Chondrocyte (in vitro differentiated cells): ENCODE measurements around the gene ITPR3. TPM values are rescaled to one million over a fixed set of nuclear protein-coding genes. Genes with fewer than 3 reads are reported as not detected.
A peak's percentile ranks its signal among the peaks of the same experiment; 100 is the strongest.

Experiments
- DNase-seq: peaks from one replicate; pipeline ENCODE4 v3.0.0; 2021; ENCODE audit warnings: mixed read lengths, low spot score
- H3K27ac Mint-ChIP-seq: one replicate; pipeline ENCODE4 v1.8.0; 2021; ENCODE audit warnings: mild to moderate bottlenecking, moderate library complexity, mixed read lengths; ENCODE audit not compliant: unreplicated experiment
- H3K27me3 Mint-ChIP-seq: 2 replicates; pipeline ENCODE4 v1.8.0; 2021; ENCODE audit warnings: low read depth, mixed read lengths
- H3K36me3 Mint-ChIP-seq: 2 replicates; pipeline ENCODE4 v1.8.0; 2021; ENCODE audit warnings: low read depth, mixed read lengths
- H3K4me1 Mint-ChIP-seq: 2 replicates; pipeline ENCODE4 v1.8.0; 2021; ENCODE audit warnings: low read depth, mild to moderate bottlenecking, mixed read lengths
- H3K4me3 Mint-ChIP-seq: one replicate; pipeline ENCODE4 v1.8.0; 2021; ENCODE audit warnings: mild to moderate bottlenecking, moderate library complexity, mixed read lengths; ENCODE audit not compliant: unreplicated experiment
- H3K9me3 Mint-ChIP-seq: 2 replicates; pipeline ENCODE4 v1.8.0; 2021; ENCODE audit warnings: low read depth, mixed read lengths
- CTCF ChIP-seq: fragments of 200-600 bp; sonication (generic); IDR thresholded peaks from 2 replicates; pipeline ENCODE4 v1.5.0; 2021; ENCODE audit warnings: antibody characterized with exemption, mild to moderate bottlenecking, moderate library complexity
- microRNA-seq: library from miRNA; unstranded; fragments of <30 nt; microRNA quantifications from one replicate; pipeline ENCODE4 v1.2.0, GENCODE V29; 2020; ENCODE audit warnings: borderline number of aligned reads
- total RNA-seq: library from RNA; stranded (reverse); gene quantifications from 3 replicates; pipeline ENCODE4 v1.2.1, GENCODE V29; 2021

The ITPR3 gene
- total RNA-seq, 1 donor from 2014 or later, result 10.0 TPM

DNA sequence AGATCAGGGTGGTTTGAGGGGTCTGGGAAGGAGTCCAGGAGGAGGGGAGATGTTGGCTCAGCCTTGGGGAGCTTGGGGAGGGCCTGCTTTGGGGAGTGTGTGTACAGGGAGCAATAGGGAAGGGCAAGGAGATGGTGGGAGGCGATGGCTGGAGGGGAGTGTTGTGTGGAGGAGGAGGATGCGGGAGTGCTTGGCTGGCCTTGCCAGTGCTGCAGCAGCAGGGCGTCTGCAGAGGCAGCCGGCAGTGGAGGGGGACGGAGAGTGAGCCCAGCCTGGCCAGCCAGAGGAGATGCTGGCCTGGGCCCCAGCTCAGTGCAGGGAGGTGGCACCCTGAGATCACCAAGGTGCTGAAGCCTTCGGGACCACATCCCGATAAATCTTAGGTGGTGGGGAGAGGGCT lies 121.7 kb downstream of the ITPR3 start:
- Mint-ChIP-seq H3K27me3 (no peaks in the 10 kb centered on the region), H3K9me3 (no peaks in the 10 kb centered on the region), H3K4me3 (no peak overlapping the region), H3K36me3 (no peaks in the 10 kb centered on the region), H3K4me1 (peaks cover 47% of the 10 kb centered on the region), H3K27ac (no peak overlapping the region)
- DNase-seq, result no peak
- no peak for TF ChIP-seq CTCF

DNA sequence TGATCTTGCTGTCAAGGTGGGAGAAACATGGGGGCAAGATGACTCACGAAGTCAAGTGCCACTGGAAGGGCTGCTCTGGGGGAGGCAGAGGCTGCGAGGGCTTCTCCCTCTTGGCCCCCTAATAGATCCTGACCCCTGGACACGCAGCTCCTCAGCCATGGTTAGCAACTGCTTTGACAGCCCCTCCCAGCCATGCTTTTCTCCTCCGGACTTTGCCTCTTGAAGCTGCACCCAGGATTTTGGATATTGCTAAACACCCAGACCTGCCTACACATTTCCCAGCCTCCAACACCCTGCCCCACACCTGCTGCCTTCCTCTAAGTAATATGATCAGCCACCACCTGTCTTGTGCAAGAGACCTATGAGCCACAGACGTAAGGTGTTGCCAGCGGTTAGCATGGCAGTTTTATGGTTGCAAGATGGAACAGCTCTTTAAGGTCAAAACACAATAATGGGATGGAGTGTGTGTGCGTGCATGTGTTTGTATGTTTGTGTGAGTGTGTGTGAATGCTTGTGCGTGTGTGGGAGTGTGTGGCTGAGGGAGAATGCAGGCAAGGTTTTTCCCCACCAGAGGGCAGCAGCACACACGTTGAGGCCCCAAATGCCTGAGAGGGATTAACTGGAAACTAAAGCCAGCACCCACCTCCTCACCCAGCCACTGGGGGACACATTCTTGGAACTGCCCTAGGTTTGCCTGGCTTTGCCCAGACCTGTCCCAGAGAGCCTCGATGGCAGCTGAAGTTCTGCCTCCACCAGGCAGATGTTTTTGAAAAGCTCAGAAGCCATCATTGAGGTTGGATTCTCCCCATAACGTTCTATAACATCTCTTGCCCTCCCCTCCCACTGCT lies 123.1 kb downstream of the ITPR3 start:
- TF ChIP-seq CTCF, result peak; percentile 91
- Mint-ChIP-seq H3K4me3 (no peak overlapping the region), H3K9me3 (no peaks in the 10 kb centered on the region), H3K4me1 (peaks cover 48% of the 10 kb centered on the region), H3K27me3 (no peaks in the 10 kb centered on the region), H3K36me3 (no peaks in the 10 kb centered on the region), H3K27ac (peak overlapping the region; percentile 19)
- DNase-seq, result no peak

DNA sequence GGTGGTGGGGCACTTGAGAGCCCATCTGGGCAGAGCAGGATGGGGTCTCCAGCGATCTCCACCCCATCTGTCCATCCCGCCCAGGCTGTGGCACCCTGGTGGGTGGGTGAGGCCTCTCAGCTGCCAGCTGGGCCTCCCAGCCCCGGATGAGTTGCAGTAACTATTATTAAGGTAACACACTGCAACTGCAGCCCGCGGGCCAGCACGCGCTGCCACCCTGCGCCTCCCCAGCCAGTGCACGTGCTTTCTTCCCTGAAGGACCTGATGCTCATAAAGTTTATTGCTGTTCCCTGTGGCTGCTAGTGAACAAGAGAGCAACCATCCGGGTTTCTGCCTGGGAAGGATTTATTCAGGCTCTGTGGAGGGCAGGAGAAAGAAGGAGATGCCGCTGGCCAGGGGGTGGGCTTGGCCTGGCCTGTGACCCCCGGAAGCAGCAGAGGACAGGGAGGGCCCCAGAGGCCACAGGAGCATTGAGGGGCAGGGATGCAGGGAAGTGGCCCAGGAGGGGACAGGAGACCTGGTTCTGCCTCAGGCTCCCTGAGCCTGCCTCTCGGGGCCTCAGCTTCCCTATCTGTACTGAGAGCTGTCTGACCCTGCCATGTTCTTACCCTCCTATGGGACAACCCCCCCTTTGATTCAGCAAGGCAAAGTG lies 123.9 kb downstream of the ITPR3 start:
- Mint-ChIP-seq H3K9me3 (no peaks in the 10 kb centered on the region), H3K4me1 (peaks cover 48% of the 10 kb centered on the region), H3K36me3 (no peaks in the 10 kb centered on the region), H3K27me3 (no peaks in the 10 kb centered on the region), H3K27ac (peak overlapping the region; percentile 95), H3K4me3 (peak overlapping the region; percentile 67)
- no peak for TF ChIP-seq CTCF
- DNase-seq, result no peak

- peak overlapping the region; percentile 95 for H3K27ac Mint-ChIP-seq
- H3K9me3 Mint-ChIP-seq, result no peaks in the 10 kb centered on the region
- H3K4me3 Mint-ChIP-seq, result peak overlapping the region; percentile 67
Measured at GRCh38 chr6:33745548-33745947, 124.4 kb downstream of the ITPR3 start.

More at GRCh38 chr6:33745548-33745947, 124.4 kb downstream of the ITPR3 start:
- no peak for DNase-seq
- Mint-ChIP-seq H3K36me3 (no peaks in the 10 kb centered on the region), H3K27me3 (no peaks in the 10 kb centered on the region), H3K4me1 (peaks cover 46% of the 10 kb centered on the region)
- no peak for TF ChIP-seq CTCF

Small RNA genes within 50 kb of the gene (microRNA-seq; reads per million reads assigned to microRNA genes)
- not detected for gene MIR3934

Other genes with a start within 250 kb of the ITPR3 start
- 7.4 to 10.4 TPM (median 8.1 TPM) in 3 replicates for gene KIFC1, start 229.5 kb upstream of the ITPR3 start, total RNA-seq
- 39.0 to 43.2 TPM (median 42.7 TPM) in 3 replicates for gene PHF1, start 210.3 kb upstream of the ITPR3 start, total RNA-seq
- gene CUTA, start 203.2 kb upstream of the ITPR3 start, total RNA-seq, result 204 to 241 TPM (median 218 TPM) in 3 replicates
- gene SYNGAP1, start 201.3 kb upstream of the ITPR3 start, total RNA-seq, result 24.2 to 32.6 TPM (median 24.7 TPM) in 3 replicates
- 6.8 to 7.8 TPM (median 7.1 TPM) in 3 replicates for gene ZBTB9, start 166.7 kb upstream of the ITPR3 start, total RNA-seq
- 21.9 to 26.9 TPM (median 26.0 TPM) in 3 replicates for gene BAK1, start 41.0 kb upstream of the ITPR3 start, total RNA-seq
- 64.5 to 80.2 TPM (median 67.6 TPM) in 3 replicates for gene UQCC2, start 90.4 kb downstream of the ITPR3 start, total RNA-seq
- gene IP6K3, start 125.6 kb downstream of the ITPR3 start, total RNA-seq, result 6.1 to 9.0 TPM (median 6.5 TPM) in 3 replicates
- 57.3 to 61.6 TPM (median 60.1 TPM) in 3 replicates for gene LEMD2, start 167.8 kb downstream of the ITPR3 start, total RNA-seq
- gene MLN, start 182.7 kb downstream of the ITPR3 start, total RNA-seq, result not detected in 3 replicates